K562 (cell line): ENCODE measurements around the gene WFIKKN1. TPM values are rescaled to one million over a fixed set of nuclear protein-coding genes. Genes with fewer than 3 reads are reported as not detected.

ENCODE experiments used
- CBX5 ChIP-seq: IDR thresholded peaks from 2 replicates; pipeline ENCODE4 v1.6.1; 2014; ENCODE audit warnings: low read depth, borderline replicate concordance
- DMBX1 ChIP-seq: fragments of 250-450 bp; sonication (Bioruptor Pico); IDR thresholded peaks from 2 replicates; pipeline ENCODE4 v1.8.0; 2022; ENCODE audit warnings: inconsistent platforms, mild to moderate bottlenecking, moderate library complexity, borderline replicate concordance
- FOXK2 ChIP-seq, 2 experiments: fragments of 450-650 bp; IDR thresholded peaks in 1 of 2; conservative IDR thresholded peaks in 1 of 2; 2 replicates each; pipeline ENCODE4 v1.6.1; 2016; ENCODE audit warnings: low read depth in 2 of 2, mild to moderate bottlenecking in 1 of 2
- ILK ChIP-seq: fragments of 450-650 bp; IDR thresholded peaks from 2 replicates; pipeline ENCODE4 v1.6.1; 2016; ENCODE audit warnings: missing genetic modification characterization, low read depth, mild to moderate bottlenecking, missing compliant biosample characterization, moderate library complexity, borderline replicate concordance
- MYC ChIP-seq, 2 experiments: fragments of 250-450 bp in 1 of 2; sonication (Bioruptor Pico) in 1 of 2; IDR thresholded peaks; 2 replicates each; pipeline versions ENCODE4 v1.5.1 to v1.6.1; 2012 to 2021; ENCODE audit warnings: low read depth in 2 of 2, borderline replicate concordance in 1 of 2, improper control_type of control experiment in 1 of 2, low read length in 1 of 2, mild to moderate bottlenecking in 1 of 2, moderate library complexity in 1 of 2
- NFXL1 ChIP-seq: fragments of 450-650 bp; formaldehyde crosslinking; IDR thresholded peaks from 2 replicates; pipeline ENCODE4 v1.4.0; 2021; ENCODE audit warnings: mild to moderate bottlenecking
- ZKSCAN3 ChIP-seq: fragments of 250-450 bp; sonication (Bioruptor Pico); IDR thresholded peaks from 2 replicates; pipeline ENCODE4 v1.4.0; 2020
- ZNF354B ChIP-seq: fragments of 250-450 bp; sonication (Bioruptor Pico); IDR thresholded peaks from 2 replicates; pipeline ENCODE4 v1.4.0; 2020
- polyA plus RNA-seq, 8 experiments: library from polyadenylated mRNA; depleted of rRNA in 4 of 8; stranded (reverse) in 5 of 8; unstranded in 3 of 8; fragments of >200 nt; fragmentation: Nextera tagmentation in 2 of 8; fragmentation: Illumina TruSeq in 1 of 8; extraction: Ambion mirVana in 2 of 8; extraction: Trizol in 1 of 8; gene quantifications; 2 replicates each; pipeline versions ENCODE4 v1.2.1 to v1.2.3, GENCODE V29; 2011 to 2014; ENCODE audit warnings: inconsistent platforms in 1 of 8, missing spikeins in 1 of 8
- total RNA-seq, 7 experiments: library from RNA; depleted of rRNA in 6 of 7; stranded (reverse); fragments of >200 nt in 6 of 7; fragmentation: Illumina TruSeq in 2 of 7; extraction: Trizol in 2 of 7; gene quantifications; 2 replicates each; pipeline versions ENCODE4 v1.2.1 to v1.2.3, GENCODE V29; 2011 to 2021; ENCODE audit warnings: low replicate concordance in 1 of 7
- TF ChIP-seq, protein P1 (sequence below), 2 experiments: fragments of 450-650 bp; IDR thresholded peaks; 2 replicates each; pipeline ENCODE4 v1.6.1; 2016; ENCODE audit warnings: mild to moderate bottlenecking in 2 of 2, borderline replicate concordance in 1 of 2, low read depth in 1 of 2, moderate library complexity in 1 of 2
- TF ChIP-seq, protein P2 (sequence below): fragments of 200-800 bp; sonication (Bioruptor generic); IDR thresholded peaks from 2 replicates; pipeline ENCODE4 v1.6.1; 2016; ENCODE audit warnings: missing genetic modification characterization, missing compliant biosample characterization
- TF ChIP-seq, protein P3 (sequence below): fragments of 450-650 bp; IDR thresholded peaks from 2 replicates; pipeline ENCODE4 v1.6.1; 2017; ENCODE audit warnings: mild to moderate bottlenecking, moderate library complexity

Gene WFIKKN1
- total and polyA plus RNA-seq, 9 of the 15 experiments (the other 6 are each of a cell fraction or from before 2014, with no cell fraction given), result 0.14 to 1.1 (median 0.50) TPM; not detected in 4

DNA sequence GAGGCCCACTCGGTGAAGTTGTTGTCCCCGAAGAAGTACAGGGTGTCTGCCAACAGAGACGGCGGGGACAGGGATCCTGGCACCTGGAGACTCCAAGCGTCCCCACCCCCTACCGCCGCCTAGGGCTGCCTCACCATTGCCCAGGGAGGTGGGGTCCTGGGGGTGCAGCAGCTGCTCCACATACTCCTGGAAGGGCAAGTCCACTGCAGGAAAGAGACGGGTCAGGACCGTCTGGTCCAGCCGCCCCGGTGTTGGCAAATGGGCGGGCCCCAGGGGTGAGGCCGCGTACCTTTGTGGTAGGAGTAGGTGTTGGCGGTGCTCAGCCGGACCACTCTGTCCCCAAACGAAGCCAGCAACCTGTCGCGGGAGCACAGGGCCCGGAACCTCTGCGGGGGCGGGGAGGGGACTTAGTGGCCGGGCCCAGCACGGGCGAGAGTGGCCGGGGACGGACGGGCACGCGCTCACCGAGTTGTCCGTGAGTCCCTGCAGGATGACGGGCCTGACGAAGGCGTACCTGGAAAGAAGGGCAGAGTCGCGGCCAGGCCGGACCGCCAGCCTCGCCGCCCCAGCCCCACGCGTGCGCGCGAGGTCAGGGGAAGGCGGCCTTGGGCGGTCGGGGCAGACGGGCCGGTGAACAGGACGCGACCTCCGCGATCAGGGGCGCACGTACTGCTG lies 52.7 kb downstream of the WFIKKN1 start (continued):
- TF ChIP-seq, protein P1, sequence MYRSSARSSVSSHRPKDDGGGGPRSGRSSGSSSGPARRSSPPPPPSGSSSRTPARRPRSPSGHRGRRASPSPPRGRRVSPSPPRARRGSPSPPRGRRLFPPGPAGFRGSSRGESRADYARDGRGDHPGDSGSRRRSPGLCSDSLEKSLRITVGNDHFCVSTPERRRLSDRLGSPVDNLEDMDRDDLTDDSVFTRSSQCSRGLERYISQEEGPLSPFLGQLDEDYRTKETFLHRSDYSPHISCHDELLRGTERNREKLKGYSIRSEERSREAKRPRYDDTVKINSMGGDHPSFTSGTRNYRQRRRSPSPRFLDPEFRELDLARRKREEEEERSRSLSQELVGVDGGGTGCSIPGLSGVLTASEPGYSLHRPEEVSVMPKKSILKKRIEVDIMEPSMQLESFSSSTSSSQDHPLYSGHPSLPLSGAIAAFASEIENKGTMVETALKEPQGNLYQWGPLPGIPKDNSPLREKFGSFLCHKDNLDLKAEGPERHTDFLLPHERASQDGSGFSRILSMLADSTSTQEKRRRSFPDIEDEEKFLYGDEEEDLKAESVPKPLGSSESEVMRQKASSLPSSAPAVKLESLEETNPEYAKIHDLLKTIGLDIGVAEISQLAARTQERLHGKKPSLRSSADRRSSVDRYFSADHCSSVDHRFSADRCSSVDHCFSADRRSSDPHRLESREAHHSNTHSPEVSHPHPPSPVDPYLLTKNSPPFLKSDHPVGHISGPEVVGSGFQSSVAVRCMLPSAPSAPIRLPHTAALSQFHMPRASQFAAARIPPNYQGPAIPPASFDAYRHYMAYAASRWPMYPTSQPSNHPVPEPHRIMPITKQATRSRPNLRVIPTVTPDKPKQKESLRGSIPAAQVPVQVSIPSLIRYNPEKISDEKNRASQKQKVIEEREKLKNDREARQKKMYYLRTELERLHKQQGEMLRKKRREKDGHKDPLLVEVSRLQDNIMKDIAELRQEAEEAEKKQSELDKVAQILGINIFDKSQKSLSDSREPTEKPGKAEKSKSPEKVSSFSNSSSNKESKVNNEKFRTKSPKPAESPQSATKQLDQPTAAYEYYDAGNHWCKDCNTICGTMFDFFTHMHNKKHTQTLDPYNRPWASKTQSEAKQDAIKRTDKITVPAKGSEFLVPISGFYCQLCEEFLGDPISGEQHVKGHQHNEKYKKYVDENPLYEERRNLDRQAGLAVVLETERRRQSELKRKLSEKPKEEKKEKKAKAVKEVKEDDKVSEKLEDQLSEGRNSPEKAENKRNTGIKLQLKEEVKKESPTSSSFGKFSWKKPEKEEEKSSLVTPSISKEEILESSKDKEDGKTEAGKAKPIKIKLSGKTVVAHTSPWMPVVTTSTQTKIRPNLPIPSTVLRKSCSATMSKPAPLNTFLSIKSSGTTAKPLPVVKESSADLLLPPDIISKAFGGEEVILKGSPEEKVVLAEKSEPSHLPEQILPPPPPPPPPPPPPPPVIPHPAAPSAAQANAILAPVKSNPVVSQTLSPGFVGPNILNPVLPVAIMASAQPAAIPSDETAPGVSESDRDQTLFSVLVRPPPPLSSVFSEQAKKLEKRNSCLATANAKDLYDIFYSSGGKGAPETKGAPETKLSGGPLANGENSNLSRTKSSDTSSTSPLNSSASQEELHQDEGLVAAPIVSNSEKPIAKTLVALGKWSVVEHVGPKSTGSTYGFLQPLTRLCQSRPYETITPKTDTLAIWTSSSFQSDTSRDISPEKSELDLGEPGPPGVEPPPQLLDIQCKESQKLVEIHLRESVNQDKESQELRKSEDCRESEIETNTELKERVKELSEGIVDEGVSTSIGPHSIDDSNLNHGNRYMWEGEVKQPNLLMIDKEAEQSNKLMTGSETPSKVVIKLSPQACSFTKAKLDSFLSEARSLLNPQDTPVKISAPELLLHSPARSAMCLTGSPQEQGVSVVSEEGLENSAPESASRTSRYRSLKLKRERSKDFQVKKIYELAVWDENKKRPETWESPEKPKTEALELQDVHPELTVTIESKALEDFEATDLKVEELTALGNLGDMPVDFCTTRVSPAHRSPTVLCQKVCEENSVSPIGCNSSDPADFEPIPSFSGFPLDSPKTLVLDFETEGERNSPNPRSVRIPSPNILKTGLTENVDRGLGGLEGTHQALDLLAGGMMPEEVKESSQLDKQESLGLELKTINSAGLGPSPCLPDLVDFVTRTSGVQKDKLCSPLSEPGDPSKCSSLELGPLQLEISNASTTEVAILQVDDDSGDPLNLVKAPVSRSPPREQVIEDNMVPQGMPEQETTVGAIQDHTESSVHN (IDR thresholded peaks at IDR 0.05; ENCODE audit: borderline replicate concordance in 1 of 2, low read depth in 1 of 2), result no peak
- TF ChIP-seq DMBX1 (CRISPR knock-in tag), result no peak
- TF ChIP-seq, protein P2, sequence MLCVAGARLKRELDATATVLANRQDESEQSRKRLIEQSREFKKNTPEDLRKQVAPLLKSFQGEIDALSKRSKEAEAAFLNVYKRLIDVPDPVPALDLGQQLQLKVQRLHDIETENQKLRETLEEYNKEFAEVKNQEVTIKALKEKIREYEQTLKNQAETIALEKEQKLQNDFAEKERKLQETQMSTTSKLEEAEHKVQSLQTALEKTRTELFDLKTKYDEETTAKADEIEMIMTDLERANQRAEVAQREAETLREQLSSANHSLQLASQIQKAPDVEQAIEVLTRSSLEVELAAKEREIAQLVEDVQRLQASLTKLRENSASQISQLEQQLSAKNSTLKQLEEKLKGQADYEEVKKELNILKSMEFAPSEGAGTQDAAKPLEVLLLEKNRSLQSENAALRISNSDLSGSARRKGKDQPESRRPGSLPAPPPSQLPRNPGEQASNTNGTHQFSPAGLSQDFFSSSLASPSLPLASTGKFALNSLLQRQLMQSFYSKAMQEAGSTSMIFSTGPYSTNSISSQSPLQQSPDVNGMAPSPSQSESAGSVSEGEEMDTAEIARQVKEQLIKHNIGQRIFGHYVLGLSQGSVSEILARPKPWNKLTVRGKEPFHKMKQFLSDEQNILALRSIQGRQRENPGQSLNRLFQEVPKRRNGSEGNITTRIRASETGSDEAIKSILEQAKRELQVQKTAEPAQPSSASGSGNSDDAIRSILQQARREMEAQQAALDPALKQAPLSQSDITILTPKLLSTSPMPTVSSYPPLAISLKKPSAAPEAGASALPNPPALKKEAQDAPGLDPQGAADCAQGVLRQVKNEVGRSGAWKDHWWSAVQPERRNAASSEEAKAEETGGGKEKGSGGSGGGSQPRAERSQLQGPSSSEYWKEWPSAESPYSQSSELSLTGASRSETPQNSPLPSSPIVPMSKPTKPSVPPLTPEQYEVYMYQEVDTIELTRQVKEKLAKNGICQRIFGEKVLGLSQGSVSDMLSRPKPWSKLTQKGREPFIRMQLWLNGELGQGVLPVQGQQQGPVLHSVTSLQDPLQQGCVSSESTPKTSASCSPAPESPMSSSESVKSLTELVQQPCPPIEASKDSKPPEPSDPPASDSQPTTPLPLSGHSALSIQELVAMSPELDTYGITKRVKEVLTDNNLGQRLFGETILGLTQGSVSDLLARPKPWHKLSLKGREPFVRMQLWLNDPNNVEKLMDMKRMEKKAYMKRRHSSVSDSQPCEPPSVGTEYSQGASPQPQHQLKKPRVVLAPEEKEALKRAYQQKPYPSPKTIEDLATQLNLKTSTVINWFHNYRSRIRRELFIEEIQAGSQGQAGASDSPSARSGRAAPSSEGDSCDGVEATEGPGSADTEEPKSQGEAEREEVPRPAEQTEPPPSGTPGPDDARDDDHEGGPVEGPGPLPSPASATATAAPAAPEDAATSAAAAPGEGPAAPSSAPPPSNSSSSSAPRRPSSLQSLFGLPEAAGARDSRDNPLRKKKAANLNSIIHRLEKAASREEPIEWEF (CRISPR knock-in tag), result no peak
- TF ChIP-seq ZKSCAN3, result no peak
- TF ChIP-seq, protein P3, sequence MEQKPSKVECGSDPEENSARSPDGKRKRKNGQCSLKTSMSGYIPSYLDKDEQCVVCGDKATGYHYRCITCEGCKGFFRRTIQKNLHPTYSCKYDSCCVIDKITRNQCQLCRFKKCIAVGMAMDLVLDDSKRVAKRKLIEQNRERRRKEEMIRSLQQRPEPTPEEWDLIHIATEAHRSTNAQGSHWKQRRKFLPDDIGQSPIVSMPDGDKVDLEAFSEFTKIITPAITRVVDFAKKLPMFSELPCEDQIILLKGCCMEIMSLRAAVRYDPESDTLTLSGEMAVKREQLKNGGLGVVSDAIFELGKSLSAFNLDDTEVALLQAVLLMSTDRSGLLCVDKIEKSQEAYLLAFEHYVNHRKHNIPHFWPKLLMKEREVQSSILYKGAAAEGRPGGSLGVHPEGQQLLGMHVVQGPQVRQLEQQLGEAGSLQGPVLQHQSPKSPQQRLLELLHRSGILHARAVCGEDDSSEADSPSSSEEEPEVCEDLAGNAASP, result no peak
- TF ChIP-seq FOXK2 (conservative IDR thresholded peaks at IDR 0.05 in 1 of 2, IDR thresholded peaks at IDR 0.05 in 1 of 2; ENCODE audit: low read depth in 2 of 2), result no peak
- TF ChIP-seq NFXL1 (CRISPR knock-in tag), result no peak
- TF ChIP-seq ILK, result no peak
- TF ChIP-seq MYC (IDR thresholded peaks at IDR 0.05; ENCODE audit: low read depth, low read length), result no peak
- 0 out of 2 replicates have a peak, but pooled peaks have one; percentile 25 for TF ChIP-seq MYC (CRISPR knock-in tag; IDR thresholded peaks at IDR 0.05; ENCODE audit: borderline replicate concordance, low read depth)
- TF ChIP-seq ZNF354B (CRISPR knock-in tag), result no peak
- no peak for TF ChIP-seq CBX5
- TF ChIP-seq, all 486 proteins: peak for 69
